ENCODE results near the gene FAM83F.

The FAM83F gene

GRCh38 chr22:39955675-39956074 lies 39.1 kb upstream of the FAM83F start:
- H3K4me1 ChIP-seq (ENCODE audit: control insufficient read depth in 2 of 2, insufficient read depth in 2 of 2, low read length in 2 of 2): peaks cover 0 to 5% of the 10 kb centered on the region in 2 donors
- no peak overlapping the region for H3K27ac ChIP-seq (ENCODE audit: low read depth in 2 of 2, low read length in 2 of 2)
- H3K4me3 ChIP-seq (ENCODE audit: low read length in 2 of 2): no peak overlapping the region
- no peaks in the 10 kb centered on the region for H3K9me3 ChIP-seq (ENCODE audit: control insufficient read depth in 2 of 2, low read length in 2 of 2)
- no peaks in the 10 kb centered on the region for H3K36me3 ChIP-seq (ENCODE audit: control insufficient read depth in 2 of 2, insufficient read depth in 2 of 2, low read length in 2 of 2)
- no peaks in the 10 kb centered on the region for H3K27me3 ChIP-seq (ENCODE audit: control insufficient read depth in 2 of 2, insufficient read depth in 2 of 2, low read length in 2 of 2)
- H3K9ac ChIP-seq (ENCODE audit: low read depth in 1 of 2, low read length in 2 of 2): no peak overlapping the region

GRCh38 chr22:39956932-39957664 lies 37.7 kb upstream of the FAM83F start:
- H3K27ac ChIP-seq (ENCODE audit: low read depth in 2 of 2, low read length in 2 of 2): no peak overlapping the region
- no peak overlapping the region for H3K4me3 ChIP-seq (ENCODE audit: low read length in 2 of 2)
- H3K4me1 ChIP-seq (ENCODE audit: control insufficient read depth in 2 of 2, insufficient read depth in 2 of 2, low read length in 2 of 2): peaks cover 0 to 5% of the 10 kb centered on the region in 2 donors
- no peak overlapping the region for H3K9ac ChIP-seq (ENCODE audit: low read depth in 1 of 2, low read length in 2 of 2)
- H3K27me3 ChIP-seq (ENCODE audit: control insufficient read depth in 2 of 2, insufficient read depth in 2 of 2, low read length in 2 of 2): no peaks in the 10 kb centered on the region
- no peaks in the 10 kb centered on the region for H3K9me3 ChIP-seq (ENCODE audit: control insufficient read depth in 2 of 2, low read length in 2 of 2)
- no peaks in the 10 kb centered on the region for H3K36me3 ChIP-seq (ENCODE audit: control insufficient read depth in 2 of 2, insufficient read depth in 2 of 2, low read length in 2 of 2)

DNA sequence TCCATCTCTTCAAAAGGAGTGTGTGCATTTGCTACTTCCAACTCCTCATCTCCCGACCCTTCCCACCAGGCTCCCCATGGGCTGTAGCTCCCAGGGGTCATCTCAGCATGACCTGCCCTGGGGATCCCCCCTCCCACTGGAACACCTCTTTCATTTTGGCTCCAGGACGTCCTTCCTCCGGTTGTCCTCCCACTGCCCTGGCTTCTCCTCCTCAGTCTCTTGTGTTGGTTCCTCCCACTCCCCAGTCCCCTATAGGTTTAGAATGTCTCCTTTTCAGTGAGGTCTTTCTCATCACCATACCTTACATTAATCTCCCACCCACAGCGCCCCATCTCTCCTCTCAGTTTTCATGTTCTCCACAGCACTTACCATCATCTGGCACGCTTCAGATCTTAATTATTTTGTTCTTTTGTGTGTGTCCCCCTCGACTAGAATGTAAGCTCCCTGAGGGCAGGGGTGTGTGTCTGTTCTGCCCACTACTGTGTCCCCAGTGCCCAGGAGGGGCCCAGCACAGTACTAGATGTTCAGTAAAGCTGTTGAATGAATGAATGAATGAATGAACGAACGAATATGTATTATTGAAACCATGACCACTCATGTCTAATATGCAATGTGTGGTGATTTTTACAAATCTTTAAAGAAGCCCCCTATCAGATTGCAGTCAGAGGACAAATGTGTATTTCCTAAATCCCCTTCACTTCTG lies 36.6 kb upstream of the FAM83F start:
- no peaks in the 10 kb centered on the region for H3K9me3 ChIP-seq (ENCODE audit: control insufficient read depth in 2 of 2, low read length in 2 of 2)
- H3K36me3 ChIP-seq (ENCODE audit: control insufficient read depth in 2 of 2, insufficient read depth in 2 of 2, low read length in 2 of 2): no peaks in the 10 kb centered on the region
- no peak overlapping the region for H3K4me3 ChIP-seq (ENCODE audit: low read length in 2 of 2)
- peaks cover 0 to 5% of the 10 kb centered on the region in 2 donors for H3K4me1 ChIP-seq (ENCODE audit: control insufficient read depth in 2 of 2, insufficient read depth in 2 of 2, low read length in 2 of 2)
- H3K27ac ChIP-seq (ENCODE audit: low read depth in 2 of 2, low read length in 2 of 2): no peak overlapping the region
- H3K9ac ChIP-seq (ENCODE audit: low read depth in 1 of 2, low read length in 2 of 2): no peak overlapping the region
- no peaks in the 10 kb centered on the region for H3K27me3 ChIP-seq (ENCODE audit: control insufficient read depth in 2 of 2, insufficient read depth in 2 of 2, low read length in 2 of 2)

DNA sequence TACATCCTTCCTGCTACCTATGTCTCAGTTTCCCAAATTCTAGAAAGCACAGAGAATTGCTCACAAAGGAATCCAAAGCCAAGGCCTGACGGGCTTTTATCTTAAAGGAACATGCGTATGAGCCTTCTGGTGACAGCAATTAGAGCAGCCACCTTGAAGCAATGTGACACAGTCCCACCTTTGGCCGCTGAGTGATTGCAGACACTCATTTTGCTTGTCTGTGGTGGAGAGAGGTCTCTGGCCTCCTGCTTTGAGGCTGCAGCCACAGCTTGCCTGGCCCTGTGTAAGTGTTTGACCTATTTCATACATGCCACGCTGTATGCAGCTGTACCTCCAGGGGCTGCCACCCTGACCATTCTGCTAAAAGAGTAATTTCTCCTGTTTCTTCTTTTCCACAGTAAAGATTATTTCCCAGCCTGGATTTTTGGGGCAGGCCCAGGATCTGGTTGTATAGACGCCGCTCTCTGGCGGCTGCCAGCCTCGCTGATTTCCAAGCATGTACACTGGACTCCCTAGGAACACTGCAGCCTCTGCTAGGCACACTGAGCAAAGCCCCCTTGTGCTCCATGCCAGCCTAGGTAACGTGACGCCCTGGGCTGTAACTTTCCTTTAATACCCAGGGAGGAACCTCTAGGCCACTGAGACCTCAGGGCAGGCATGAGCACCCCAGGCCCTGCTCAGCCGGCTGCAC lies 35.7 kb upstream of the FAM83F start:
- Histone ChIP-seq H3K9me3 (ENCODE audit: control insufficient read depth in 2 of 2, low read length in 2 of 2) (no peaks in the 10 kb centered on the region), H3K36me3 (ENCODE audit: control insufficient read depth in 2 of 2, insufficient read depth in 2 of 2, low read length in 2 of 2) (no peaks in the 10 kb centered on the region), H3K4me3 (ENCODE audit: low read length in 2 of 2) (no peak overlapping the region), H3K27me3 (ENCODE audit: control insufficient read depth in 2 of 2, insufficient read depth in 2 of 2, low read length in 2 of 2) (no peaks in the 10 kb centered on the region), H3K9ac (ENCODE audit: low read depth in 1 of 2, low read length in 2 of 2) (no peak overlapping the region), H3K4me1 (ENCODE audit: control insufficient read depth in 2 of 2, insufficient read depth in 2 of 2, low read length in 2 of 2) (peaks cover 0 to 3% of the 10 kb centered on the region in 2 donors), H3K27ac (ENCODE audit: low read depth in 2 of 2, low read length in 2 of 2) (no peak overlapping the region)

DNA sequence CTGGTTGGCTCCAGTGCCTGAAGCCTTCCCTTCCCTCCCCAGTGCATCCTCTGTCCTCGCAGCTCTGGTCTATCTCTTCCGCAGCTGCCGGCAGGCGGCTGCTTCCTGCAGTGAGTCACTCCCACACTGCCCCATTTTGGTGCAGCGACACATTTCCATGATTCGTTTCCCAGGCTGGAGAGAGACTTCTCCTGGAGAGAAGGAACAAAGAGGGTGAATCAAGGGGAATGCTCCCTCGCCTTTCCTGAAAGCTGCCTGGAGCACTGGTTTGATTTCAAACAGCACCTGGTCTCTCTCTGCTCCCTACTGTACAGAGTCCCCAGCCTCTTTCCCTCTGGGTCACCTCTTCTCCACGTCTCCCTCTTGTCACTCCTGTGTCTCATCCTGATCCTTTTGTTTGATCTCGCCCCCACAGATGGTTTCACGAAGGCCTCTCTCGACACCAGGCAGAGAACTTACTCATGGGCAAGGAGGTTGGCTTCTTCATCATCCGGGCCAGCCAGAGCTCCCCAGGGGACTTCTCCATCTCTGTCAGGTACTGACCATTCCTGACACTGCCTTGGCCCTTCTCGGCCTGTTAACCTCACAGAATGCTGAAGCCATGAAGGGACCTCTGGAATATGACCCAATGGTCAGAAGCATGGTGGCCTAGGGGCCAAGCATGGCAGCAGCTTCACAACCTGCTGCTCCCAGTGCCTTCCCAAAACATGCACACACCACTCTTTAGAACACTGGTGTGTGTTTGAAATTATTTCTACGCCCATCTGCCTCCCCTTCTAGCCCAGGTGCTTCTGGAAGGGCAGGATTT lies 34.9 kb upstream of the FAM83F start, which contains the start of gene TMA7B:
TMA7B (plus strand) TSS at position 758 of the 808 bp plus-strand sequence. CDS start 3,978 bp downstream, outside the sequence.
- no peaks in the 10 kb centered on the region for H3K27me3 ChIP-seq (ENCODE audit: control insufficient read depth in 2 of 2, insufficient read depth in 2 of 2, low read length in 2 of 2)
- H3K4me1 ChIP-seq (ENCODE audit: control insufficient read depth in 2 of 2, insufficient read depth in 2 of 2, low read length in 2 of 2): peaks cover 0 to 3% of the 10 kb centered on the region in 2 donors
- H3K9ac ChIP-seq (ENCODE audit: low read depth in 1 of 2, low read length in 2 of 2): no peak within 1 kb of the TSS
- H3K36me3 ChIP-seq (ENCODE audit: control insufficient read depth in 2 of 2, insufficient read depth in 2 of 2, low read length in 2 of 2): peaks cover 0 to 2% of the 10 kb centered on the region in 2 donors
- H3K27ac ChIP-seq (ENCODE audit: low read depth in 2 of 2, low read length in 2 of 2): no peak within 1 kb of the TSS
- H3K9me3 ChIP-seq (ENCODE audit: control insufficient read depth in 2 of 2, low read length in 2 of 2): no peaks in the 10 kb centered on the region
- peak within 1 kb of the TSS in 1 of 2 donors; percentile 15 for H3K4me3 ChIP-seq (ENCODE audit: low read length in 2 of 2)

DNA sequence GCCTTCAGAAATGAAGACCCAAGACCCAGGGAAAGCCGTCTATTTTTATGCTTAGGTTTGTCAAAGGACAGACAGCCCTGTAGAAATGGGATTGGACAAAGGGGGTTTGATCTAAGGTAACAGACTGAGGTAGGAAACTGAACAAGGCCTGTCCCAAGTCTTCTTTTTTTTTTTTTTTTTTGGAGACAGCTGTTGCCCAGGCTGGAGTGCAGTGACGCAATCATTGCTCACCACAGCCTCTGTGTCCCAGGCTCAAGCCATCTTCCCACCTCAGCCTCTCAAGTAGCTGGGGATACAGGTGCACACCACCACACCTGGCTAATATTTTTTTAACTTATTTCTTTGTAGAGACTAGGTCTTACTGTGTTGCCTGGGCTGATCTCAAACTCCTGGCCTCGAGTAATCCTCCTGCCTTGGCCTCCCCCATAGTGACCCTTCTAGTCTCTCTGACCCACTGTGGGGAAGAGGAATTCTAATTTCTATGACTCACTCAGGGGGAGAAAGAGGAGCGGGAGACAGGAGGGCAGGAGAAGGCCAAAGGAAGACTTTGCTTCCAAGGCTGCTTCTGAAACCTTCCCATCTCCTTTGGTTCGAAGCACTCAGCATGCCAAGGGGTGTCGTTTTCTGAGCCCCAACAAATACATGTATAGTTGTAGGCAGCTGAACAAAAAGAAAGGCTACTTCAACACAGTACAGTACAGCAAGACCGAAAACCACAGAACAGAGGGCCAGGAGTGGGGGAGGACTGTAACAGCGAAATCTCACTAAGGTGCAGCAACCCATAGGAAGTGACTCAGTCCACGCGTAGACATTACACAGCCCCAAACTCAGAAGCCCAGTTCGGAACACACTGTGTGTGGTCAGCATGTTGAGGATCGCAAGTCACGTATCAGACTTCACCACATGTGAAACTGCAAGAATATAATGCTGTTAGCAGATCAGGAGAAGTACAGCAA lies 33.7 kb upstream of the FAM83F start:
- H3K4me1 ChIP-seq (ENCODE audit: control insufficient read depth in 2 of 2, insufficient read depth in 2 of 2, low read length in 2 of 2): peaks cover under 1 to 3% of the 10 kb centered on the region in 2 donors
- H3K27me3 ChIP-seq (ENCODE audit: control insufficient read depth in 2 of 2, insufficient read depth in 2 of 2, low read length in 2 of 2): no peaks in the 10 kb centered on the region
- H3K9ac ChIP-seq (ENCODE audit: low read depth in 1 of 2, low read length in 2 of 2): no peak overlapping the region
- no peaks in the 10 kb centered on the region for H3K9me3 ChIP-seq (ENCODE audit: control insufficient read depth in 2 of 2, low read length in 2 of 2)
- peak overlapping the region in 1 of 2 donors; percentile 15 for H3K4me3 ChIP-seq (ENCODE audit: low read length in 2 of 2)
- H3K36me3 ChIP-seq (ENCODE audit: control insufficient read depth in 2 of 2, insufficient read depth in 2 of 2, low read length in 2 of 2): peaks cover 0 to 2% of the 10 kb centered on the region in 2 donors
- H3K27ac ChIP-seq (ENCODE audit: low read depth in 2 of 2, low read length in 2 of 2): no peak overlapping the region

- Histone ChIP-seq H3K4me3 (ENCODE audit: low read length in 2 of 2) (no peak overlapping the region), H3K9me3 (ENCODE audit: control insufficient read depth in 2 of 2, low read length in 2 of 2) (no peaks in the 10 kb centered on the region), H3K27ac (ENCODE audit: low read depth in 2 of 2, low read length in 2 of 2) (no peak overlapping the region), H3K4me1 (ENCODE audit: control insufficient read depth in 2 of 2, insufficient read depth in 2 of 2, low read length in 2 of 2) (peaks cover 11% of the 10 kb centered on the region in 2 donors), H3K36me3 (ENCODE audit: control insufficient read depth in 2 of 2, insufficient read depth in 2 of 2, low read length in 2 of 2) (peaks cover 0 to 2% of the 10 kb centered on the region in 2 donors), H3K27me3 (ENCODE audit: control insufficient read depth in 2 of 2, insufficient read depth in 2 of 2, low read length in 2 of 2) (no peaks in the 10 kb centered on the region), H3K9ac (ENCODE audit: low read depth in 1 of 2, low read length in 2 of 2) (no peak overlapping the region)
These were observed 32.7 kb upstream of the FAM83F start for GRCh38 chr22:39962071-39962470.

GRCh38 chr22:39965748-39966147 lies 29.0 kb upstream of the FAM83F start:
- peaks cover 0 to 2% of the 10 kb centered on the region in 2 donors for H3K36me3 ChIP-seq (ENCODE audit: control insufficient read depth in 2 of 2, insufficient read depth in 2 of 2, low read length in 2 of 2)
- H3K27me3 ChIP-seq (ENCODE audit: control insufficient read depth in 2 of 2, insufficient read depth in 2 of 2, low read length in 2 of 2): peaks cover 0 to 3% of the 10 kb centered on the region in 2 donors
- H3K9ac ChIP-seq (ENCODE audit: low read depth in 1 of 2, low read length in 2 of 2): no peak overlapping the region
- no peak overlapping the region for H3K27ac ChIP-seq (ENCODE audit: low read depth in 2 of 2, low read length in 2 of 2)
- H3K4me1 ChIP-seq (ENCODE audit: control insufficient read depth in 2 of 2, insufficient read depth in 2 of 2, low read length in 2 of 2): peaks cover 8 to 28% of the 10 kb centered on the region in 2 donors
- H3K4me3 ChIP-seq (ENCODE audit: low read length in 2 of 2): no peak overlapping the region
- H3K9me3 ChIP-seq (ENCODE audit: control insufficient read depth in 2 of 2, low read length in 2 of 2): no peaks in the 10 kb centered on the region

DNA sequence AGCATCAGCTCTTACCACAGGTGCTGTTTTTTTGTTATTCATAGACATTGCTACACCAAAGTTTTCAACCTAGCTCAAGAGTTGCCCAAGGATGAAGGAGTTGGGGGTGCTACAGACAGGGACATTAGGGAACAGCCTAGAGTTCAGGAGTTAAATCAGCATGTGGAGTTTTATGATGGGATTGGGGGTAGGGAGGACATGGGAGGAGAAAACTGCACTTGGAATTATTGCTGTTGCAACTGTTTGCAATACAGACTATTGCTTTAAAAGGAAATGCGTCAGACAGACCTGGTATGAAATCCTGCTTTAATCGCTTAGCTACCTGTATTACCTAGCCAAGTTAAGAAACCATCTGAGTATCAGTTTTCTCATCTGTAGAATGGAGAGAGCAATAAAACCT lies 28.3 kb upstream of the FAM83F start:
- peaks cover 8 to 28% of the 10 kb centered on the region in 2 donors for H3K4me1 ChIP-seq (ENCODE audit: control insufficient read depth in 2 of 2, insufficient read depth in 2 of 2, low read length in 2 of 2)
- peak overlapping the region in 1 of 2 donors; percentile 9 for H3K4me3 ChIP-seq (ENCODE audit: low read length in 2 of 2)
- H3K36me3 ChIP-seq (ENCODE audit: control insufficient read depth in 2 of 2, insufficient read depth in 2 of 2, low read length in 2 of 2): peaks cover 0 to 2% of the 10 kb centered on the region in 2 donors
- H3K9me3 ChIP-seq (ENCODE audit: control insufficient read depth in 2 of 2, low read length in 2 of 2): no peaks in the 10 kb centered on the region
- peak overlapping the region; percentile 18 to 93 for H3K27ac ChIP-seq (ENCODE audit: low read depth in 2 of 2, low read length in 2 of 2)
- peak overlapping the region in 1 of 2 donors; percentile 55 for H3K9ac ChIP-seq (ENCODE audit: low read depth in 1 of 2, low read length in 2 of 2)
- H3K27me3 ChIP-seq (ENCODE audit: control insufficient read depth in 2 of 2, insufficient read depth in 2 of 2, low read length in 2 of 2): peaks cover 0 to 3% of the 10 kb centered on the region in 2 donors
